ENCODE measurements around the gene RGS9.

The RGS9 gene

DNA sequence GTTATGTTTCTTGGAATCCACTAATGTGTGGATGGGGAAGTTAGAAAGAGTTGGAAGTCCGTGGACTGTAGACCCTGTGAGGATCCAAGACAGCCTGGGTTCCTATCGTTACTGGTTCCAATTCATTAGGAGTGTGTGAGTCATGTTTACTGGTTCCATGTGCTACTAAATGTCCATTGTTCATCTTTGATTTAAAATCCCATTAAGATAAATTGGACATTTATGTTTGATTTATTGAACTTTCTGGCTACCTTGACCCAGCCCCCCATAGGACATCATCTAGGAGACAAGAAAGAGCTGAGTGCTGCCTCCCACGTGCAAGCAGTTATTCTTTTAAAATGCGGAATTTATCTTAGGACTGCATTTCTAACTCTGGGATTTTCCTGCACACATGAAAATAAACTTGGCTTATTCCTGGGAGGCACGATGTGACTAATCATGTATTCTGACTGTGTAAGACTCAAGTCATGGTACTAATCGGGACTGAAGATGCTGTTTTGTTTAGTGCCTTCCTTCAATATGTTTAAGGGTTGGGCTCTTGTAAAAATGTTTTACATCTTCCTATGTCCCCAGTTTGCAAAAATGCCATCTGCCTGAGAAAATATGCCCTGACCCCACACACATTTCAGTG, 53.4 kb downstream of the RGS9 start:
- TF ChIP-seq, protein P1, sequence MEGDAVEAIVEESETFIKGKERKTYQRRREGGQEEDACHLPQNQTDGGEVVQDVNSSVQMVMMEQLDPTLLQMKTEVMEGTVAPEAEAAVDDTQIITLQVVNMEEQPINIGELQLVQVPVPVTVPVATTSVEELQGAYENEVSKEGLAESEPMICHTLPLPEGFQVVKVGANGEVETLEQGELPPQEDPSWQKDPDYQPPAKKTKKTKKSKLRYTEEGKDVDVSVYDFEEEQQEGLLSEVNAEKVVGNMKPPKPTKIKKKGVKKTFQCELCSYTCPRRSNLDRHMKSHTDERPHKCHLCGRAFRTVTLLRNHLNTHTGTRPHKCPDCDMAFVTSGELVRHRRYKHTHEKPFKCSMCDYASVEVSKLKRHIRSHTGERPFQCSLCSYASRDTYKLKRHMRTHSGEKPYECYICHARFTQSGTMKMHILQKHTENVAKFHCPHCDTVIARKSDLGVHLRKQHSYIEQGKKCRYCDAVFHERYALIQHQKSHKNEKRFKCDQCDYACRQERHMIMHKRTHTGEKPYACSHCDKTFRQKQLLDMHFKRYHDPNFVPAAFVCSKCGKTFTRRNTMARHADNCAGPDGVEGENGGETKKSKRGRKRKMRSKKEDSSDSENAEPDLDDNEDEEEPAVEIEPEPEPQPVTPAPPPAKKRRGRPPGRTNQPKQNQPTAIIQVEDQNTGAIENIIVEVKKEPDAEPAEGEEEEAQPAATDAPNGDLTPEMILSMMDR (IDR thresholded peaks at IDR 0.05; ENCODE audit: low read depth, low read length), result no peak
- Histone ChIP-seq H3K9me3 (no peaks in the 10 kb centered on the region), H3K27me3 (no peaks in the 10 kb centered on the region), H3K36me3 (no peaks in the 10 kb centered on the region), H3K4me3 (ENCODE audit: low read depth, low read length) (no peak overlapping the region), H3K4me1 (peaks cover 11% of the 10 kb centered on the region)
- no peak for DNase-seq

DNA sequence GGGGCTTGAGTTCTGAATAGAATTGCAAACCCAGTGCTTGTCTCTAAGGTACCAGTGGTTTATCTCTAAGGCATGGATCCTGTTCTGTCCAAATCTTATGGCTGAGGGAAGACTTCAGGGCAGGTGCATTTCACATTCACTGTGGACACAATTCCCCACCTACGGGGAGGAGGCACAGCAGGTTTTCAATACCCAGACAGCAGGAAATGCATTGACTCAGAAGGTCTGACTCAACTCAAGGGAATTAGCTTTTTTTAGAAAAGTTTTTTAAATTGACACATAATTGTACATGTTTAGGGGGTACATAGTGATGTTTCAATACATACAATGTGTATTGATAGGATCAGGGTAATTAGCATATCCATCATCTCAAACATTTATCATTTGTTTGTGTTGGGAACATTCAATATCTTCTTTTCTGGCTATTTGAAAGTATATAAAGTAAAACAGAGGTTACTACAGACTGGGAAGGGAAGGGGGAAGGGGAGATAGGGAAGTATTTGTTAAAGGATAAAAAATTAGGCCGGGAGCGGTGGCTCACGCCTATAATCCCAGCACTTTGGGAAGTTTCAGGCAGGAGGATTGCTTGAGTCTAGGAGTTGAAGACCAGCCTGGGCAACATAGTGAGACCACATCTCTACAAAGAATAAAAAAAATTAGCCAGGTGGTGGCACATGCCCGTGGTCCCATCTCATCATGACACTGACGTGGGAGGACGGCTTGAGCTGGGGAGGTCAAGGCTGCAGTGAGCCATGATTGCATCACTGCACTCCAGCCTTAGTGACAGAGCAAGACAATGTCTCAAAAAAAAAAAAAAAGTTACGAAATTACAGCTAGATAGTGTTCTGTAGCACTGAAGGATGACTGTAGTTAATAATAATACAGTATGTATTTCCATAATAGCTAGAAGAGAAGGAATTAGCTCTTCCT, 54.9 kb downstream of the RGS9 start:
- TF ChIP-seq, protein P1 (IDR thresholded peaks at IDR 0.05; ENCODE audit: low read depth, low read length), result no peak
- no peak overlapping the region for H3K4me3 ChIP-seq (ENCODE audit: low read depth, low read length)
- H3K36me3 ChIP-seq, result no peaks in the 10 kb centered on the region
- H3K27me3 ChIP-seq, result no peaks in the 10 kb centered on the region
- no peaks in the 10 kb centered on the region for H3K9me3 ChIP-seq
- peaks cover 8% of the 10 kb centered on the region for H3K4me1 ChIP-seq
- DNase-seq, result no peak

DNA sequence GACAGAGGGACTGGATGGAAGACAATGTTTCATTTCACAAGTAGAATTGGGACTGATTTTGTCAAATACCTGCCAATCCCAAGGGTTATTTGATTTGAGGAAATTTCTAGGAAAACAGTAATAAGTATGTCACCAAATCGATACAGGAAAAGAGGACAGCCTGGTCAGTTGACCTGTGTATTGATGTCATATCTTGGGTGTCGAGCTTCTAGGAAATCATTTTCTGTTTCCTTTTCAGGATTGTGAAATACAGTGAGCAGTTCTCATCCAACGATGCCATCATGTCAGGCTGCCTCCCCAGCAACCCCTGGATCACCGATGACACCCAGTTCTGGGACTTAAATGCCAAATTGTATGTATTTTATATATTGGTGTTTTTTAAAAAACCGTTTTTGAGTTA, 56.1 kb downstream of the RGS9 start:
- no peaks in the 10 kb centered on the region for H3K9me3 ChIP-seq
- TF ChIP-seq, protein P1 (IDR thresholded peaks at IDR 0.05; ENCODE audit: low read depth, low read length), result no peak
- no peaks in the 10 kb centered on the region for H3K36me3 ChIP-seq
- peaks cover 8% of the 10 kb centered on the region for H3K4me1 ChIP-seq
- H3K27me3 ChIP-seq, result no peaks in the 10 kb centered on the region
- H3K4me3 ChIP-seq (ENCODE audit: low read depth, low read length), result no peak overlapping the region
- no peak for DNase-seq

DNA sequence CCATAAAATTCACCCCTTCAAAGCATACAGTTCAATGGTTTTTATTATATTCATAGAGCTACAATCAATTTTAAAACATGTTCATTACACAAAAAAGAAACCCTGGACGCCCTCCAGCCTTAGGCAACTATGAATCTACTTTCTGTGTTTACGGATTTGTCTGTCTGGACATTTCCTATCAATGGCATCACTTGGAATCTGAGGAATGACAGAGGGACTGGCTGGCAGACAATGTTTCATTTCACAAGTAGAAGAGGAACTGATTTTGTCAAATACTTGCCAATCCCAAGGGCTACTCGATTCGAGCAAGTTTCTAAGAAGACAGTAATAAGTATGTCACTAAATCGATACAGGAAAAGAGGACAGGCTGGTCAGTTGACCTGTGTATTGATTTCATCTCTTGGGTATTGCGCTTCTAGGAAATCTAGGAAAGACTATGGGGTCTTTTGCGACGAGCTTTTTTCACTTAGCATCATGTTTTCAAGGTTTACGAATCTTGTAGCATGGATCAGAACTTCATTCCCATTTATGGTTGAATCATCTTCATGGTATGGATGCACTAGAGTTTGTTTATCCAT, 56.6 kb downstream of the RGS9 start:
- Histone ChIP-seq H3K27me3 (no peaks in the 10 kb centered on the region), H3K36me3 (no peaks in the 10 kb centered on the region), H3K4me1 (peaks cover 8% of the 10 kb centered on the region), H3K4me3 (ENCODE audit: low read depth, low read length) (no peak overlapping the region), H3K9me3 (no peaks in the 10 kb centered on the region)
- no peak for DNase-seq
- TF ChIP-seq, protein P1 (IDR thresholded peaks at IDR 0.05; ENCODE audit: low read depth, low read length), result no peak

DNA sequence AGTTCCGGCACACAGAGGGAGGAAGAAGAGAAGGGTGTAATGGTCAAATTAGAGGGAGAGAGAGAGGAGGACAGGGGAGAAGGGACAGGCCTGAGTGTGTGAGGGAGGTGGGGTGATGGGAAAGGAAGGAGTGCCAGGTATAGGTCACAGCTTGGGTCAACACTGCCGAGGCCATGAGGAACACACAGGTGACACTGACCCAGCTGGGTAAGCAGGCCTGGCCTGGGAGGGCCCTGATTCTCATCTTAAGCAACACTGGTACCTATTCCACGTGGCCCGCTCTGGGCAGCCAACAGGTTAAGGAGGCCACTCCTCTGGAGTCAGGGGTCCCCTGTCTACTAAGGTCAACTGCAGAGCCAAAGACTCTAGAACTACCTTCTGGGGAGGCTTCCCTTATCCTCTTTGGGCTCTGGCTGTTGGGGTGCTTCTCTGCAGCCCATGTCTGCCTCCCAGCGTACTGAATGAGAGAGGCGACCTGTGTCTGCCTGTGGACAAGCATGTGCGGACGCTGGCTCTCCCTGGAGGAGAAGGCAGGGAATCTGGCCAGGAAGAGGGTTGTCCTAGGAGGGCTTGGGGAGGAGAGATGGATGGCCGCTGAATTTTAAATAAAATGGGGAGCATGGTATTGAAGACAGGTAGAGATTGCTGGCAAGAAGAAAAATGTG, 57.6 kb downstream of the RGS9 start:
- Histone ChIP-seq H3K4me3 (ENCODE audit: low read depth, low read length) (no peak overlapping the region), H3K27me3 (no peaks in the 10 kb centered on the region), H3K36me3 (no peaks in the 10 kb centered on the region), H3K9me3 (no peaks in the 10 kb centered on the region), H3K4me1 (peaks cover 8% of the 10 kb centered on the region)
- TF ChIP-seq, protein P1 (IDR thresholded peaks at IDR 0.05; ENCODE audit: low read depth, low read length), result no peak
- DNase-seq, result no peak

Measured in BE2C (cell line).